ENCODE measurements around the gene DENND1A. TPM values are rescaled to one million over a fixed set of nuclear protein-coding genes. Genes with fewer than 3 reads are reported as not detected.

DENND1A gene
- total RNA-seq, 1 experiment from 2014 or later: 23.5 TPM

GRCh38 chr9:123686131-123686828 lies 243.6 kb downstream of the DENND1A start (continued):
- TF ChIP-seq ARID4B (CRISPR knock-in tag; IDR thresholded peaks at IDR 0.05; ENCODE audit: borderline replicate concordance) (no peak), GABPB1 (CRISPR knock-in tag; IDR thresholded peaks at IDR 0.05) (no peak), USF2 (CRISPR knock-in tag; IDR thresholded peaks at IDR 0.05) (no peak)
- TF ChIP-seq, protein P1, sequence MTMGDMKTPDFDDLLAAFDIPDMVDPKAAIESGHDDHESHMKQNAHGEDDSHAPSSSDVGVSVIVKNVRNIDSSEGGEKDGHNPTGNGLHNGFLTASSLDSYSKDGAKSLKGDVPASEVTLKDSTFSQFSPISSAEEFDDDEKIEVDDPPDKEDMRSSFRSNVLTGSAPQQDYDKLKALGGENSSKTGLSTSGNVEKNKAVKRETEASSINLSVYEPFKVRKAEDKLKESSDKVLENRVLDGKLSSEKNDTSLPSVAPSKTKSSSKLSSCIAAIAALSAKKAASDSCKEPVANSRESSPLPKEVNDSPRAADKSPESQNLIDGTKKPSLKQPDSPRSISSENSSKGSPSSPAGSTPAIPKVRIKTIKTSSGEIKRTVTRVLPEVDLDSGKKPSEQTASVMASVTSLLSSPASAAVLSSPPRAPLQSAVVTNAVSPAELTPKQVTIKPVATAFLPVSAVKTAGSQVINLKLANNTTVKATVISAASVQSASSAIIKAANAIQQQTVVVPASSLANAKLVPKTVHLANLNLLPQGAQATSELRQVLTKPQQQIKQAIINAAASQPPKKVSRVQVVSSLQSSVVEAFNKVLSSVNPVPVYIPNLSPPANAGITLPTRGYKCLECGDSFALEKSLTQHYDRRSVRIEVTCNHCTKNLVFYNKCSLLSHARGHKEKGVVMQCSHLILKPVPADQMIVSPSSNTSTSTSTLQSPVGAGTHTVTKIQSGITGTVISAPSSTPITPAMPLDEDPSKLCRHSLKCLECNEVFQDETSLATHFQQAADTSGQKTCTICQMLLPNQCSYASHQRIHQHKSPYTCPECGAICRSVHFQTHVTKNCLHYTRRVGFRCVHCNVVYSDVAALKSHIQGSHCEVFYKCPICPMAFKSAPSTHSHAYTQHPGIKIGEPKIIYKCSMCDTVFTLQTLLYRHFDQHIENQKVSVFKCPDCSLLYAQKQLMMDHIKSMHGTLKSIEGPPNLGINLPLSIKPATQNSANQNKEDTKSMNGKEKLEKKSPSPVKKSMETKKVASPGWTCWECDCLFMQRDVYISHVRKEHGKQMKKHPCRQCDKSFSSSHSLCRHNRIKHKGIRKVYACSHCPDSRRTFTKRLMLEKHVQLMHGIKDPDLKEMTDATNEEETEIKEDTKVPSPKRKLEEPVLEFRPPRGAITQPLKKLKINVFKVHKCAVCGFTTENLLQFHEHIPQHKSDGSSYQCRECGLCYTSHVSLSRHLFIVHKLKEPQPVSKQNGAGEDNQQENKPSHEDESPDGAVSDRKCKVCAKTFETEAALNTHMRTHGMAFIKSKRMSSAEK (CRISPR knock-in tag; IDR thresholded peaks at IDR 0.05; ENCODE audit: borderline replicate concordance): no peak

- POLR2A ChIA-PET: no interaction called here
- H3K4me1 Mint-ChIP-seq: peaks cover 20% of the 10 kb centered on the region
- TF ChIP-seq ZNF512 (CRISPR knock-in tag; IDR thresholded peaks at IDR 0.05; ENCODE audit: borderline replicate concordance) (no peak), NFE2L1 (CRISPR knock-in tag; IDR thresholded peaks at IDR 0.05) (no peak), USF1 (CRISPR knock-in tag; IDR thresholded peaks at IDR 0.05) (no peak), MXD4 (CRISPR knock-in tag; IDR thresholded peaks at IDR 0.05; ENCODE audit: borderline replicate concordance) (no peak), OVOL2 (CRISPR knock-in tag; IDR thresholded peaks at IDR 0.05; ENCODE audit: borderline replicate concordance) (no peak), ZNF232 (CRISPR knock-in tag; IDR thresholded peaks at IDR 0.05) (no peak), FOXK1 (CRISPR knock-in tag; IDR thresholded peaks at IDR 0.05) (no peak), KAT7 (CRISPR knock-in tag; IDR thresholded peaks at IDR 0.05; ENCODE audit: borderline replicate concordance) (no peak), NR1H2 (CRISPR knock-in tag; IDR thresholded peaks at IDR 0.05) (no peak), ZNF138 (CRISPR knock-in tag; conservative IDR thresholded peaks at IDR 0.05) (no peak), ZBTB21 (CRISPR knock-in tag; IDR thresholded peaks at IDR 0.05; ENCODE audit: borderline replicate concordance) (no peak), RELA (CRISPR knock-in tag; IDR thresholded peaks at IDR 0.05; ENCODE audit: borderline replicate concordance) (no peak), TCF7 (CRISPR knock-in tag; IDR thresholded peaks at IDR 0.05; ENCODE audit: low read depth) (no peak), CTCF (IDR thresholded peaks at IDR 0.05) (no peak), JAZF1 (CRISPR knock-in tag; IDR thresholded peaks at IDR 0.05) (no peak)
- TF ChIP-seq, protein P2, sequence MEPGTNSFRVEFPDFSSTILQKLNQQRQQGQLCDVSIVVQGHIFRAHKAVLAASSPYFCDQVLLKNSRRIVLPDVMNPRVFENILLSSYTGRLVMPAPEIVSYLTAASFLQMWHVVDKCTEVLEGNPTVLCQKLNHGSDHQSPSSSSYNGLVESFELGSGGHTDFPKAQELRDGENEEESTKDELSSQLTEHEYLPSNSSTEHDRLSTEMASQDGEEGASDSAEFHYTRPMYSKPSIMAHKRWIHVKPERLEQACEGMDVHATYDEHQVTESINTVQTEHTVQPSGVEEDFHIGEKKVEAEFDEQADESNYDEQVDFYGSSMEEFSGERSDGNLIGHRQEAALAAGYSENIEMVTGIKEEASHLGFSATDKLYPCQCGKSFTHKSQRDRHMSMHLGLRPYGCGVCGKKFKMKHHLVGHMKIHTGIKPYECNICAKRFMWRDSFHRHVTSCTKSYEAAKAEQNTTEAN (CRISPR knock-in tag; IDR thresholded peaks at IDR 0.05): no peak
Observed at GRCh38 chr9:123685489-123686083, 244.3 kb downstream of the DENND1A start.

More at GRCh38 chr9:123685489-123686083, 244.3 kb downstream of the DENND1A start:
- no peak for DNase-seq (ENCODE audit: low spot score)
- ATAC-seq: no peak
- H3K4me3 Mint-ChIP-seq: no peak overlapping the region
- H3K27ac Mint-ChIP-seq: no peak overlapping the region
- CTCF ChIA-PET: no interaction called here
- H3K9me3 Mint-ChIP-seq: peaks cover 18% of the 10 kb centered on the region
- no peaks in the 10 kb centered on the region for H3K27me3 Mint-ChIP-seq (ENCODE audit: low read depth)
- H3K36me3 Mint-ChIP-seq: peaks cover 21% of the 10 kb centered on the region
